HG03342 (cell line): ENCODE results near the gene ZNF396.

Experiments
- ATAC-seq: cut with Tn5 transposase; IDR thresholded peaks from one replicate; pipeline ENCODE4 v1.9.1; 2021; ENCODE audit warnings: mild to moderate bottlenecking, moderate library complexity; ENCODE audit not compliant: unreplicated experiment

The ZNF396 gene

DNA sequence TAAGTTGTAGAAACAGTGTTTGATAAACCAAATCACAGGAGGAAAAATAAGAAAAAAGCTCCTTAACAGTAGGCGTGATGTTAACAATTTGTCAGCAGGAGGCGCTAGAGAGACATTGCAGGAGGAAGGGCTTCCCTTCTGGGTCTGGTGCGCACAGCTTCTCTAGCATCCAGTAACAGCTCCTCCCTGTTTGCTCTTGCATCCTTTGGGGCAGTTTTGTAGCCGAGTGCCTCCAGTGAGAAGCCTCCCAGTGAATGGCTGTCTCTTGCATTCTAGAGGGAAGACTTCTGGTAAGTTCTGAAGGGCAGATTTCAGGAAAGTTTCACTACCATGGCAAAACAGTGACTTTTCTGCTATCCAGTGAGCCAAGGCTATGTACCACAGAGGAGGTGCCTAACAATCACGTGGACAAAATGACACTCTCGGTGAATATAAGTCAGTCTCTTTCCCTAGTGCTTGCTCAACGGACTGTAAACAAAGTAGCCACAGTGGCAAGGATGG, 9.5 kb upstream of the ZNF396 start:
- peak; percentile 88 for ATAC-seq

GRCh38 chr18:35383136-35383535, 6.0 kb upstream of the ZNF396 start:
- no peak for ATAC-seq

DNA sequence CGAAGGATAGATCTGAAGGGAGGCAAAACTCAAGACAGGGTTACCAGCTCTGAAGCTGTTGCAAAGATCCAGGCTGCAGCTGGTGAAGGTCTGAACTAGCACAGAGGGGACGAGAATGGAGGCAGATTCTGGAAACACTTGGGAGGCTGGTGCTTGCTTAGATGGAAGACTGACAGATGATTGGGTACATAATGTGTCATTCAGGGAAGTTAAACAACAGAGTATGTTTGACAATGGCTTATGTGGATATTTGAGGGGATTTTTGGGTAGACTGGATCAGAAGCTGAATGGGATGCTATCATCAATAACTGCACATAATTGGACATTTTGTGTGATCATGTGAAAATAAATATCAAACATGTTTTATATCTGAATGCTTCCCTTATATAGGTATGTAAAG, 2.3 kb upstream of the ZNF396 start:
- no peak for ATAC-seq

DNA sequence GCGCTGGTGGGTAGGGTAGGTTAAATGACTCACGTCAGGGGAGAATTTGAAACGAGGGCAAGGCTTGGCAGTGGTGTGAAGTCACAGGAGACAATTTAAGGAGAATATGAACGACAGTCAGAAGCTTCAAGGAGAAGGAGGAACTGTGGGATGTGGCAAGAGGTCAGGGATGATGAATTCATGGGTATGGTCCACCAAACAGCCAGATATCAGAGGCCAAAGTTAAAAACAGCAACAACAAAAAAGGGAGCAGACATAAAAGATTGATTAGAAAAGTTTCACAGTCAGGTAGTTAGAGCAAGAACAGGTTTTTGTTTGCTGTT, 1.4 kb upstream of the ZNF396 start:
- ATAC-seq = no peak

DNA sequence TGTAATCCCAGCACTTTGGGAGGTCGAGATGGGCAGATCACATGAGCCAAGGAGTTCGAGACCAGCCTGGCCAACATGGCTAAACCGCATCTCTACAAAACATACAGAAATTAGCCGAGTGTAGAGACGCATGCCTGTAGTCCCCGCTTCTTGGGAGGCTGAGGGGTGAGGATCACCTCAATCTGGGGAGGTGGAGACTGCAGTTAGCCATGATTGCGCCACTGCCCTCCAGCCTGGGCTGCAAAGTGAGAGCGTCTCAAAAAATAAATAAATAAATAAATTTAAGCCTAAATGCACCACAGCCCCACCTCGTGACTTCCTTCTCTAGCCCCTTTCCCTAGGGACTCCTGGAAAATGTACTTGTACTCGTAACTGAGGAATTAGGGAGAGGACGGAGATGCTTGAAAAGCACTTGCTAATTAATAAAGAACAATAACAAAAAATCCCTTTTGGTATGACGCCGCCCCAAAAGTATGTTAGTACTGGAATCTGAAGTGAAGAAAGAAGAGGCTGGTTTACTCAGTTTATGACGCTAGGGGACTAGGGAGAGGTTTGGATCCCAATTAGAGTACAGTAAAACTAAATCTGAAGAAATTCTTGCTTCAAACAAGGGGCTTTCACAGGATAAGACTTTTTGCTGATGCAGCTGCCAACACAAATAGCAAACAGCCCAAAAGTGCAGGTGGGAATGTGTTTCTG, 887 bp upstream of the ZNF396 start:
- no peak for ATAC-seq

- peak; percentile 57 for ATAC-seq
These were observed 770 bp downstream of the ZNF396 start for GRCh38 chr18:35376393-35376741.

GRCh38 chr18:35374708-35375107, 2.4 kb downstream of the ZNF396 start:
- ATAC-seq = no peak

DNA sequence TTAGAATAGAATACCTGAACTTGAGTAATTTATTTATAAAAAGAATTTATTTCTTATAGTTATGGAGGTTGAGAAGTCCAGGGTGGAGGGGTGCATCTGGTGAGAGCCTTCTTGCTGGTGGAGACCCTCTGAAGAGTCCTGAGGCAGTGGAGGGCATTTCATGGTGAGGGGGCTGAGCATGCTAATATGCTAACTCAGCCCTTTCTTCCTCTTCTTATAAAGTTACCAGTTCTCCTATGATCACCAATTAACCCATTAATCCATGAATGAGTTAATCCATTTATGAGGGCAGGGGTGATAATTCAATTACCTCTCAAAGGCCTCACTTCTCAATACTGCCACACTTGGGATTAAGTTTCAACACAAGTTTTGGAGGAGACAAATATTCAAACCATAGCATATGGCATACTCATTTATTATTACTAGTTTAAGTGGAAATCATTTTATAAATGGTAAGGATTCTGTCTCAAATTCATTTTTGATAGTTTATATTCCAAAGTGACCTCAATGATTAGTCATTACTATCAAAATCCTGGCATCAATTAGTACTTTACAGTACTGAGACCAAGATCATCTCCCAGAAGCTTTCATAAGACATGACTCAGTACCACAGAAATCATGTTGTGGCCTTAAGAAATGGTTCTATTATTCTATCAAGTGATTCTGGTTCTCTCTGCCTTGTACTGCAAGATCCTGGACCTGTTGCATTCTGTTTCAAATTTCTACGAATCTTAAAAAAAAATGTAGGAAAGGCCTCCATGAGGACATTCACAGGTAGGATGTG, 5.5 kb downstream of the ZNF396 start:
- no peak for ATAC-seq

DNA sequence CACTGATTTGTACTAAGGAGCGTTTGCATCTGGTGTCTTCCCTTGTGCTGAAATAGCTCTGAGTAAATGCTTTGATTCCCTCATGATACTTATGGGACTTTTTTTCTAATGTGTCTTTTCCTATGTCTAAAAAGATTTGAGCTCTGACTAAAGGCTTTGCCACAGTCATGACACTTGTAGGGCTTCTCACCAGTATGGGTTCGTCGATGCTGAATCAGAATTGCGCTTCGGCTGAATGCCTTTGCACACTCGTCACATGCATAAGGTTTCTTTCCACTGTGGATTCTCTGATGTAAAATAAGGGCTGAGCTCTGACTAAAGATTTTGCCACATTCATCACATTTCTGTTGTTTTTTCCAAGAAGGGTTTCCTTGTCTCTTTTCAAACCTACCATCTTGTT, 8.0 kb downstream of the ZNF396 start:
- ATAC-seq = no peak

DNA sequence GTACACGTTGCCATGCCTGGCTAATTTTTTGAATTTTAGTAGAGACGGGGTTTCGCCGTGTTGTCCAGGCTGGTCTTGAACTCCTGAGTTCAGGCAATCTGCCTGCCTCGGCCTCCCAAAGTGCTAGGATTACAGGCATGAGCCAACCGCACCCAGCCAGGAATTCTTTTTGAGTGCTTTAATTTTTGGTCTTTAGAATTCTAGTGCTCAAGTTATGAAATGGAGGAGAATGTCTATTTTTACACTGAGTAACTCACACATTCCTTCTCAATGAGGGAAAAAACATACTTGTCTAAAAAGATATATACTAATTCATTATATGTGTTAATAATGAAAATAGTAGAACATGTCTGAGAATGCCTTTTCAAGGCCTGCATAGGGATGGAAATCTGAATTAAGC, 8.5 kb downstream of the ZNF396 start:
- no peak for ATAC-seq

- no peak for ATAC-seq
These were observed 14.6 kb downstream of the ZNF396 start for GRCh38 chr18:35362531-35362930.

DNA sequence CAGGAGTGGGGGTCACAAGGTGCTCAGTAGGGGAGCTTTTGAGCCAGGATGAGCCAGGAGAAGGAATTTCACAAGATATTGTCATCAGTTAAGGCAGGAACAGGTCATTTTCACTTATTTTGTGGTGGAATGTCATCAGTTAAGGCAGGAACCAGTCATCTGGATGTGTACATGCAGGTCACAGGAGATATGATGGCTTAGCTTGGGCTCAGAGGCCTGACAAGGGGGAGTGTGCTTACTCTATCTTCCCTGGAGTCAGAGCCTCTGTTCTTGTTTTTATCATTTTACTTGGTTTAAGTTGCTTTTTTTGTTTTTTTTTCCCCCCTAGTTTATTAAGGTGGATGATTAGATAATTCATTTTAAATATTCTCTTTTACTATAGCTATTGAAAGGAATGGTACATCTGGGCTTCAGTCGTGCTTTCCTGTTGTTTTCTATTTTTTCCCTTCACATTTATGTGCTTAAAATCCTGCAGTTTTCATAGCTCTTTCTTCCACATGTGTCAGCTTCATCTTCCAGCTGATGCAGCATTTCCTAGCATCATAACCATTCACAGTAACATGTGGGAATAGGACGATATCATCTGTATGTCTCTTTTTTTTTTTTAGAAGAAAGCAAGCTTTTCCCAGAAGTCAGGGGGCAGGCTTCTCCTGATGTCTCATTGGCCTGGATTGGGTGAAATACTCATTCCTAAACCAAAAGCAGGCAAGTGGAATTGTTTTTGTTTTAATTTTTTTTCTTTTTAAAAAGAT, 15.4 kb downstream of the ZNF396 start:
- no peak for ATAC-seq

DNA sequence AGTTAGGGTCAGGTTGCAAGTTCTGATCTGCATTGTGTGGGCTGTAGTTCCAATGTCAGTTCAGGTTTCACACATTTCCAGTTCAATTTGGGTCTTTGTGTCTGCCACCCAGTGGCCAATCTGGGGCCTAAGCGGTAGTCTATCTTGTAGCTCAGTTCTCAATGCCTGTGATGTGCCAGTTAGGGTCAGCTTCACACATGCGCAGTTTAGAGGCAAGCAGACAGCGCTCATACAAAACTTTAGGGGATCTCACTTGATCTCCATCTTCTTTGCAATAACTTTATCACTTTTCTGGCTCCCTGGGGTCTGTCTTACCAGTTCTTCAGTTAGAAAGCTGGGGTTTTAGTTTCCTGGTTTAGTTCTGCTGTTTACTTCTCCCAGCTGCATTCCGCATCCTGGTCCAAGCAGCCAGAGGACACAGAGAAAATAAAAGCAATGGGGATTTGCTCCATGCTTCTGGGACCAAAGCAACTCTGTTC, 22.0 kb downstream of the ZNF396 start:
- ATAC-seq = peak; percentile 94

DNA sequence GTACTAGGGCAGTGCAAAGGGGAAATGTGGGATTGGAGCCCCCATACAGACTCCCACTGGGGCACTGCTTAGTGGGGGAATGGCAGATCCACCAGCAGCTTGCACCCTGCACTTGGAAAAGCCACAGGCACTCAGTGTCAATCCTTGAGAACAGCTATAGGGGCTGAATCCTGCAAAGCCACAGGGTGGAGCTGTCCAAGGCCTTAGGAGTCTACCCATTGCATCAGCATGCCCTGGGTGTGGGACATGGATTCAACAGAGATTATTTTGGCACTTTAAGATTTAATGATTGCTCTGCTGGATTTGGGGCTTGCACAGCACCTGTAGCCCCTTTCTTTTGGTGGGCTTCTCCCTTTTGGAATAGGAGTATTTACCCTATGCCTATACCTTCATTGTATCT, 24.4 kb downstream of the ZNF396 start:
- ATAC-seq = no peak

GRCh38 chr18:35352283-35352682, 24.9 kb downstream of the ZNF396 start:
- ATAC-seq = no peak

- no peak for ATAC-seq
These were observed 29.1 kb downstream of the ZNF396 start for GRCh38 chr18:35348001-35348400.

DNA sequence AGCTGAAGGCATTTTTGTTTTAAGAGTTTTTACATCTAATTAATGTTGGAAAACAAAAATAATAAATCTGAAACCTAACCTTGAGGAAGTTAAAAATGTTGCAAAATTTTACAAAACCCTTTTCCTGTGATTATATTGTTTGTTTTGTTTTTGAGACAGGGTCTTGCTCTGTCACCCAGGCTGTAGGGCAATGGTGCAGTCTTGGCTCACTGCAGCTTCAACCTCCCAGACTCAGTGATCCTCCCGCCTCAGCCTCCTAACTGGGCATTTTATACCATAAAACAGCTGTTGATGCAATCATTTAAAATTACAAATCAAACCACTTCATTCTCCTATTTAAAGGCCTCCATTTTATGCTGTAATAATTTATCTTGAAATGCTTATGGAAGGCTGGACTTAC, 31.2 kb downstream of the ZNF396 start:
- ATAC-seq = no peak

DNA sequence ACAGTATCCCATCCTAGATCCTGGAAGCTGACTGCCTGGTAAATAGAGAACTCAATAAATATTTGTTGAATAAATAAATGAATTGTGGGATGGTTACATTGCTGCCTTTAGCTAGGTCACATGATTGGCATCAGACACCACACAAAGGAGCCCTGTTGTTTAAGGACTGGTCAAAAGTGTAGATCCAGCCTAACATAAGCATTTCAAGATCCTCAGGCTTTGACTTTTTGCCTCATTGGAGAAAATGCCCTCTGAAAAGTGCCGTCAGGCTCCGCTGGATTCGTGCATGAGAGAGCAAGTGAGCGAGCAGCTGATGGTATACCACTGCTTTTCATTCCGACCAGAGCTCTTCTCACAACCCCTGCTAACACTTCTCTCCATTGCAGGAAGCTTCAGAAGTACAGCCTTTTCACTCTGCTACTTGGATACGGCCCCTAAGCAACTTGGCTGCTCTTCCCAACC, 31.6 kb downstream of the ZNF396 start:
- no peak for ATAC-seq

DNA sequence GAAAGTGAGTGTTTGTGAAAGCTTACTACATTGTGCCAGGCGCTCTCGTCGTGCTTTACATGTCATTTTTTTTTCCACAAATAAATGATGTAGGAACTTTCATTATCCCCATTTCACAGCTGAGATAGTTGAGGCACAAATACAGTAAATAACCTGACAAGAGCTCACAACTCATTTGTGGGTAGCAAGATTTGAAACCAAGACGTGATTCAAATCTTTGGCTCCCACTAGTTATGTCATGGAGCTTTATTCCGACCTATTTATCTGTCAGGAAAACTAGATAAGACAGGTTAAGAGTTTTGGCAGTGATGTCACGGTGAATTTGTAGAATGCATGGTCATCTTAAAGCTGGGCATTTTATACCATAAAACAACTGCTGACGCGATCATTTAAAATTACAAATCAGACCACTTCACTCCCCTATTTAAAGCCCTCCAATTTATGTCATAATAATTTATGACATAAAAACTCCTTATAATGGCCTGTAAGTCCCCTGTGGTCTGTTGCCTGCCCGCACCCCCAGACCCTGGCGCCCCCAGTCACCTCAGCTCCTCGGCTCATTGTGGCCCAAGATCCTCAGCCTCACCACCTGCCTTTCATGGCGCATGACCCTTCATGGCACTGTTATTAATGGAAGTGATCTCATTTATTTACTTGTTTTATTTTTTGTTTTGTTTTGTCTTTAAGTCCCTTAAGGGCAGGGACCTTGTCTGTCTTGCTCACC, 32.2 kb downstream of the ZNF396 start:
- no peak for ATAC-seq

DNA sequence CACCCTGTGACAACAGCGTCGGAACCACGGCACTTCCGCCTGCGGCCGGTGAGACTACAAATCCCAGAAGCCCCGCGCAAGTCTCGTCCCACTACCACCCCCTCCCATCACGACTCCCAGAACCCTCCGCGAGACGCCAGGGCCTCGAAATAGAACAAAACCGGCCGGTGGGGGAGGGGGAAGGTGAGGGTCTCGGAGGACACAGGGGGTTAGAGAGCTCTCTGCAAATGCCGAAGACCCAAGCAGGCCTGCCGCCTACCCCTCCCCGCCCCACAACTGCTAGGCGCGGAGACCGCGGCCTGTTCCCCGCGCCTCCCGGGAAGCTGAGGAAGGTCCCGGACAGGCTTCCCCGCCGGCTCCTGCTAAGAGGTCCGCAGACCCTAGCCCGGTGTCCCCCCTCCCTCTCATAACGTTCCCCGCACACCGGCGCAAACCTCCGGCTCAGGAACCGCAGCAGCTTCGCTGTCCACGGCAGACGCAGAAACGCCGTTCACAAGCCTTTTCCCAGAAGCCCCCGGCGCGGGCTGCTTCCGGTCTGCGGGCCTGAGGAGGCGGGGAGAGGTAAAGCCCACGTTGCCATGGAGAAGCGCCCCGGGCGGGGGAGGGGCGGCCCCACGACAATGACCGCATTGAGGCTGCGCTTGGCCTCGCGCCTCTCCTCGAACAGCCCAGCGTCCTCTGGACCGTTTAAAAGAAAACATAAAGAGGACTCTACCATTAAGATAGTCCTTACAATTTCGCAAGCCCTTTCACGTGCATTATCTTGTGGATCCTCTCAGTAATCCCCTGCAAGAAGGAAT, 33.0 kb downstream of the ZNF396 start, which contains the start of gene ZNF24:
Gene ZNF24 (minus strand): TSS at position 485 of the 800 bp plus-strand sequence. CDS start 3,770 bp downstream, outside the sequence.
- peak; percentile 90 for ATAC-seq
